H9 (cell line): ENCODE data around the gene KIAA0930. TPM values are rescaled to one million over a fixed set of nuclear protein-coding genes. Genes with fewer than 3 reads are reported as not detected.

Source experiments
- DNase-seq: peaks from one replicate; pipeline ENCODE4 v3.0.0-alpha.2; 2017
- H2AFZ ChIP-seq: one replicate; pipeline ENCODE4 v1.6.1; 2013; ENCODE audit warnings: mild to moderate bottlenecking, low read length, control low read depth, moderate library complexity
- H2AK5ac ChIP-seq: 2 replicates; pipeline ENCODE4 v1.6.1; 2013; ENCODE audit warnings: low read length, control low read depth, mixed read lengths; ENCODE audit not compliant: insufficient read length
- H2BK120ac ChIP-seq: one replicate; pipeline ENCODE4 v1.6.1; 2013; ENCODE audit warnings: low read depth, mild to moderate bottlenecking, low read length, control low read depth, inconsistent platforms; ENCODE audit not compliant: poor library complexity, severe bottlenecking
- H2BK12ac ChIP-seq: 2 replicates; pipeline ENCODE4 v1.6.1; 2013; ENCODE audit warnings: low read length, control low read depth, mixed read lengths, low read depth; ENCODE audit not compliant: insufficient read length
- H2BK15ac ChIP-seq: 2 replicates; pipeline ENCODE4 v1.6.1; 2013; ENCODE audit warnings: low read depth, low read length, control low read depth
- H2BK20ac ChIP-seq: one replicate; pipeline ENCODE4 v1.6.1; 2013; ENCODE audit warnings: low read depth, mild to moderate bottlenecking, low read length, control low read depth, inconsistent platforms; ENCODE audit not compliant: poor library complexity, severe bottlenecking
- H2BK5ac ChIP-seq: 2 replicates; pipeline ENCODE4 v1.6.1; 2013; ENCODE audit warnings: low read length, control low read depth, mixed read lengths; ENCODE audit not compliant: insufficient read length
- H3K14ac ChIP-seq: 2 replicates; pipeline ENCODE4 v1.6.1; 2013; ENCODE audit warnings: low read length, control low read depth; ENCODE audit not compliant: insufficient read depth
- H3K18ac ChIP-seq: 2 replicates; pipeline ENCODE4 v1.6.1; 2013; ENCODE audit warnings: low read depth, mild to moderate bottlenecking, mixed read lengths, low read length, control low read depth; ENCODE audit not compliant: insufficient read length
- H3K23ac ChIP-seq: 2 replicates; pipeline ENCODE4 v1.6.1; 2013; ENCODE audit warnings: low read length, control low read depth, mixed read lengths, low read depth; ENCODE audit not compliant: insufficient read length
- H3K23me2 ChIP-seq: 2 replicates; pipeline ENCODE4 v1.6.1; 2013; ENCODE audit warnings: low read depth, mild to moderate bottlenecking, mixed read lengths, low read length, control low read depth; ENCODE audit not compliant: insufficient read length, poor library complexity, severe bottlenecking
- H3K27ac ChIP-seq: 2 replicates; pipeline ENCODE4 v1.5.1; 2013; ENCODE audit warnings: low read length, control low read depth, mixed read lengths, low read depth; ENCODE audit not compliant: insufficient read length
- H3K27me3 ChIP-seq: 2 replicates; pipeline ENCODE4 v1.6.1; 2013; ENCODE audit warnings: low read length, control low read depth, inconsistent platforms; ENCODE audit not compliant: insufficient read depth
- H3K4ac ChIP-seq: 2 replicates; pipeline ENCODE4 v1.6.1; 2013; ENCODE audit warnings: low read depth, mild to moderate bottlenecking, control low read depth, inconsistent platforms, low read length, moderate library complexity
- H3K4me1 ChIP-seq: 2 replicates; pipeline ENCODE4 v1.6.1; 2013; ENCODE audit warnings: low read length, control low read depth, inconsistent platforms; ENCODE audit not compliant: insufficient read depth
- H3K4me2 ChIP-seq: 2 replicates; pipeline ENCODE4 v1.6.1; 2013; ENCODE audit warnings: low read length, control low read depth, mixed read lengths; ENCODE audit not compliant: insufficient read length, insufficient read depth
- H3K56ac ChIP-seq: 2 replicates; pipeline ENCODE4 v1.6.1; 2013; ENCODE audit warnings: low read depth, mild to moderate bottlenecking, mixed read lengths, low read length, control low read depth; ENCODE audit not compliant: insufficient read length
- H3K79me1 ChIP-seq: 2 replicates; pipeline ENCODE4 v1.6.1; 2013; ENCODE audit warnings: low read depth, mild to moderate bottlenecking, moderate library complexity, low read length, control low read depth, inconsistent platforms; ENCODE audit not compliant: insufficient read depth, poor library complexity, severe bottlenecking
- H3K79me2 ChIP-seq: 2 replicates; pipeline ENCODE4 v1.6.1; 2013; ENCODE audit warnings: low read length, control low read depth, inconsistent platforms; ENCODE audit not compliant: insufficient read depth
- H3K9ac ChIP-seq: 2 replicates; pipeline ENCODE4 v1.6.1; 2013; ENCODE audit warnings: low read length, control low read depth, mixed read lengths; ENCODE audit not compliant: insufficient read length; ENCODE audit errors: extremely low read depth
- H3K9me3 ChIP-seq: one replicate; pipeline ENCODE4 v1.6.1; 2013; ENCODE audit warnings: low read depth, low read length, inconsistent platforms; ENCODE audit not compliant: control insufficient read depth
- H3T11ph ChIP-seq: one replicate; pipeline ENCODE4 v1.6.1; 2013; ENCODE audit warnings: mild to moderate bottlenecking, low read length, control low read depth, inconsistent platforms
- H4K20me1 ChIP-seq: one replicate; pipeline ENCODE4 v1.6.1; 2013; ENCODE audit not compliant: control insufficient read depth, insufficient read length, insufficient read depth
- H4K5ac ChIP-seq: 2 replicates; pipeline ENCODE4 v1.6.1; 2013; ENCODE audit warnings: low read depth, mild to moderate bottlenecking, mixed read lengths, low read length, control low read depth; ENCODE audit not compliant: insufficient read length
- H4K8ac ChIP-seq: replicated peaks from 2 replicates; pipeline ENCODE4 v1.6.1; 2013; ENCODE audit warnings: low read length, control low read depth, mixed read lengths, low read depth; ENCODE audit not compliant: insufficient read length
- H4K91ac ChIP-seq: 2 replicates; pipeline ENCODE4 v1.6.1; 2013; ENCODE audit warnings: low read depth, mild to moderate bottlenecking, moderate library complexity, mixed read lengths, low read length, control low read depth; ENCODE audit not compliant: insufficient read length
- H3K27ac Mint-ChIP-seq, 3 experiments: 2 replicates in 2 of 3; 3 replicates in 1 of 3; pipeline ENCODE4 v1.8.0; 2020 to 2021; ENCODE audit warnings: mixed read lengths in 3 of 3, mild to moderate bottlenecking in 1 of 3, moderate library complexity in 1 of 3
- H3K27me3 Mint-ChIP-seq: 2 replicates; pipeline ENCODE4 v1.8.0; 2021; ENCODE audit warnings: low read depth, mild to moderate bottlenecking, moderate library complexity, mixed read lengths
- H3K36me3 Mint-ChIP-seq, 3 experiments: 2 replicates in 2 of 3; 3 replicates in 1 of 3; pipeline ENCODE4 v1.8.0; 2020 to 2021; ENCODE audit warnings: low read depth in 3 of 3, mixed read lengths in 3 of 3; ENCODE audit not compliant: insufficient read depth in 1 of 3
- H3K4me1 Mint-ChIP-seq, 2 experiments: 2 replicates each; pipeline ENCODE4 v1.8.0; 2020; ENCODE audit warnings: mixed read lengths in 2 of 2
- H3K4me3 Mint-ChIP-seq, 2 experiments: 2 replicates in 1 of 2; 3 replicates in 1 of 2; pipeline ENCODE4 v1.8.0; 2020 to 2021; ENCODE audit warnings: mild to moderate bottlenecking in 2 of 2, mixed read lengths in 2 of 2, moderate library complexity in 1 of 2
- H3K9me3 Mint-ChIP-seq, 2 experiments: 2 replicates in 1 of 2; 3 replicates in 1 of 2; pipeline ENCODE4 v1.8.0; 2020; ENCODE audit warnings: mild to moderate bottlenecking in 2 of 2, mixed read lengths in 2 of 2, moderate library complexity in 1 of 2
- WGBS: extraction: QIAGEN DNeasy Blood & Tissue Kit; methylation state at CpG from one replicate; pipeline ENCODE4 v1.1.7; 2013; ENCODE audit warnings: missing lambda C conversion rate, low lambda C conversion rate, mixed read lengths; ENCODE audit not compliant: insufficient read length; ENCODE audit errors: extremely low coverage; 5-methylcytosine and 5-hydroxymethylcytosine counted together
- total RNA-seq: library from RNA; stranded (reverse); gene quantifications from 2 replicates; pipeline ENCODE4 v1.2.1, GENCODE V29; 2021
- TF ChIP-seq, protein P1 (sequence below): fragments of 200-600 bp; sonication (generic); conservative IDR thresholded peaks from 3 replicates; pipeline ENCODE4 v1.8.0; 2021; ENCODE audit warnings: antibody characterized with exemption, mild to moderate bottlenecking

Gene KIAA0930
- total RNA-seq, 1 experiment from 2014 or later = 46.2 TPM

DNA sequence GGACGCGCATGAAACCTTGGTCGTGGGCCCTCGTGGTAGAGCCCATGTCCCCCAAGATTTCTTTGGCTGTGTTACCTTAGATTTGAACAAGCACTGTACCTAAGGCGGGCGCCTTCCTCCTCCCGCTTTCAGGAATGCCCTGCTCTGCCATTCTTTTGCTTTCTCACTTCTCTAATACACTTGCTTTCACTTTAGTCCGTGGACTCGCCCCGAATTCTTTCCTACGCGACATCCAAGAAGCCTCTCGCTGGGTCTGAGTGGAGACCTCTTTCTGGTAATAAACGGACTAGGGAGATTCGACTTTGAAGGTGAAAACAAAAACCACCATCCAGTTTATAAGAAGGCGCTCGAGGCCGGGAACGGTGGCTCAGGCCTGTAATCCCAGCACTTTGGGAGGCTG lies 78.2 kb downstream of the KIAA0930 start:
- Histone ChIP-seq H3T11ph (no peak overlapping the region), H3K27me3 (no peaks in the 10 kb centered on the region), H3K14ac (no peak overlapping the region), H2BK20ac (no peak overlapping the region), H4K20me1 (no peaks in the 10 kb centered on the region), H2BK120ac (no peak overlapping the region), H2AK5ac (no peak overlapping the region), H3K4me2 (peak overlapping the region; percentile 67), H2BK12ac (no peak overlapping the region), H3K56ac (no peak overlapping the region), H3K4me1 (no peaks in the 10 kb centered on the region; the same call in 1 of the 2 replicates), H3K79me2 (peaks cover 18% of the 10 kb centered on the region), H3K18ac (no peak overlapping the region), H3K9ac (peak overlapping the region; percentile 25), H4K5ac (no peak overlapping the region), H3K23me2 (peaks cover 15% of the 10 kb centered on the region), H4K8ac (no peak overlapping the region), H3K79me1 (peaks cover 11% of the 10 kb centered on the region), H3K27ac (no peak overlapping the region), H3K9me3 (no peaks in the 10 kb centered on the region), H3K23ac (no peak overlapping the region), H2BK15ac (no peak overlapping the region), H2AFZ (no peak overlapping the region), H4K91ac (no peak overlapping the region), H3K4ac (no peak overlapping the region), H2BK5ac (no peak overlapping the region)
- no peaks in the 10 kb centered on the region for H3K9me3 Mint-ChIP-seq
- TF ChIP-seq, protein P1, sequence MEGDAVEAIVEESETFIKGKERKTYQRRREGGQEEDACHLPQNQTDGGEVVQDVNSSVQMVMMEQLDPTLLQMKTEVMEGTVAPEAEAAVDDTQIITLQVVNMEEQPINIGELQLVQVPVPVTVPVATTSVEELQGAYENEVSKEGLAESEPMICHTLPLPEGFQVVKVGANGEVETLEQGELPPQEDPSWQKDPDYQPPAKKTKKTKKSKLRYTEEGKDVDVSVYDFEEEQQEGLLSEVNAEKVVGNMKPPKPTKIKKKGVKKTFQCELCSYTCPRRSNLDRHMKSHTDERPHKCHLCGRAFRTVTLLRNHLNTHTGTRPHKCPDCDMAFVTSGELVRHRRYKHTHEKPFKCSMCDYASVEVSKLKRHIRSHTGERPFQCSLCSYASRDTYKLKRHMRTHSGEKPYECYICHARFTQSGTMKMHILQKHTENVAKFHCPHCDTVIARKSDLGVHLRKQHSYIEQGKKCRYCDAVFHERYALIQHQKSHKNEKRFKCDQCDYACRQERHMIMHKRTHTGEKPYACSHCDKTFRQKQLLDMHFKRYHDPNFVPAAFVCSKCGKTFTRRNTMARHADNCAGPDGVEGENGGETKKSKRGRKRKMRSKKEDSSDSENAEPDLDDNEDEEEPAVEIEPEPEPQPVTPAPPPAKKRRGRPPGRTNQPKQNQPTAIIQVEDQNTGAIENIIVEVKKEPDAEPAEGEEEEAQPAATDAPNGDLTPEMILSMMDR = no peak
- no peaks in the 10 kb centered on the region for H3K27me3 Mint-ChIP-seq
- H3K4me1 Mint-ChIP-seq = peaks cover 25 to 40% of the 10 kb centered on the region in 2 experiments
- peak overlapping the region; percentile 52 to 97 (median 91); a peak in 4 of 7 replicates for H3K27ac Mint-ChIP-seq
- H3K4me3 Mint-ChIP-seq = peak overlapping the region; percentile 88 to 99
- H3K36me3 Mint-ChIP-seq = peaks cover 8 to 20% (median 20%) of the 10 kb centered on the region in 3 experiments
- no peak for DNase-seq
- no CpG with 5 or more reads among the region's 19 CpGs for WGBS
